GM10847 (cell line): ENCODE measurements around the gene RHOD.
A peak's percentile ranks its signal among the peaks of the same experiment; 100 is the strongest.

Experiments
- POLR2A ChIP-seq: IDR thresholded peaks from 2 replicates; pipeline ENCODE4 v1.6.1; 2011; ENCODE audit not compliant: insufficient read length; ENCODE audit errors: extremely low read depth

RHOD gene

DNA sequence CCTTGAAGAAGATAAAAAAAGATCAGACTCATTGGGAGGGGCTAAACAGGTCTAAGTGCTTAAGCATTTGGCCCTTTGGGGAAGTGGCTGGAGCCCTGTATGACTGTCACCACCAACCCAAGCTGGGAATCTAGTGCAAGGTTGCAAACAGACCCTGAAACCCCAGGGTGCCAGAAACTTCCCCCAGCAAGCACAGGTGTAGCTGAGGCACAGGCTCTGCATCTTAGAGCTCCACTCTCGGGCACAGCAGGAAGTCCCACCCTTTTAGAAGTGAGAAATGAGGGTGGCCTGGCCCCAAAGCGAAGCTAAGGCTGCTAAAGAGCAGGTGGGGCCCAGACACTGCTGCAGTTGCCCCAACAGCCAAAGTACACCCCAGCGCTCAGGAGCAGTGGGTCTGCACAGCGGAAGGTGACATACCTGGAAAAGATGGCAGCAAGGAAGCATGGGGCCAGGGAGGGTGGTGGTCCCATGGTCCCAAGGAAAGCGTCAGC is 56.6 kb downstream of the RHOD start:
- no peak for TF ChIP-seq POLR2A

DNA sequence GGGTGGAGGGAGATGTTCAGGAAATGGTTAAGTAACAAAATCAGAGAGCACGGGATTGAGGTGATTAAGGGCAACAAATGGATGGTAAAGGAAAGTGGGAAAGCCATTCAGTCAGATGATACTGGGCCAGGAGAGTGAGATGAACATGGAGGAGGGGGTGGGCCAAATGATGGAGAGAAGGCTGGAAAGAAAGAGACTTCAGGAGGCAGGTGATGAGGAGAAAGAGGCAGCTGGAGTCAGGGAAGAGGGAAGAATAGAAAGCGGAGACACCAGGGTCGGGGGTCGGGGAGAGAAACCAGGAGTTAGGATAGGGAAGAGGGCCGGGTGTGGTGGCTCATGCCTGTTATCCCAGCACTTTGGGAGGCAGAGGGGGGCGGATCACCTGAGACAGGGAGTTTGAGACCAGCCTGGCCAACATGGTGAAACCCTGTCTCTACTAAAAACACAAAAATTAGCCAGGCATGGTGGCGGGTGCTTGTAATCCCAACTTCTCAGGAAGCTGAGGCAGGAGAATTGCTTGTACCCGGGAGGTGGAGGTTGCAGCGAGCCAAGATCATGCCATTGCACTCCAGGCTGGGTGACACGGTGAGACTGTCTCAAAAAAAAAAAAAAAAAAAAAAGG is 57.7 kb downstream of the RHOD start:
- TF ChIP-seq POLR2A = no peak

DNA sequence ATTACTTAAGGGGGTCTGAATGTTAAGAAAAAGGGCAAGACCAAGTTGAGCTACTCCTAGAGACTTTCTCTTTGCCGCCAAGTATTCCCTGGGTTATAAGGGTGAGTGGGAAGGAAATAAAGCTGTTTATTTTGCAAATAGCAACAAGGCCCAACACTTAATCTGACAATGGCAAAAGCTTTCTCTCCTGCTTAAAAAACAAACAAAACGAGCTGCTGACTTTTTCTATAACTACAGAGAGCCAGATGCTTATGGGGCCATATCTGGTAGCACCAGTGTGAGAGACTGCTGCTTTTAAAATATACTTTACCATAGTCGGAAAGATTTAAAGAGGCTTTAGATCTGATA is 60.1 kb downstream of the RHOD start:
- no peak for TF ChIP-seq POLR2A

DNA sequence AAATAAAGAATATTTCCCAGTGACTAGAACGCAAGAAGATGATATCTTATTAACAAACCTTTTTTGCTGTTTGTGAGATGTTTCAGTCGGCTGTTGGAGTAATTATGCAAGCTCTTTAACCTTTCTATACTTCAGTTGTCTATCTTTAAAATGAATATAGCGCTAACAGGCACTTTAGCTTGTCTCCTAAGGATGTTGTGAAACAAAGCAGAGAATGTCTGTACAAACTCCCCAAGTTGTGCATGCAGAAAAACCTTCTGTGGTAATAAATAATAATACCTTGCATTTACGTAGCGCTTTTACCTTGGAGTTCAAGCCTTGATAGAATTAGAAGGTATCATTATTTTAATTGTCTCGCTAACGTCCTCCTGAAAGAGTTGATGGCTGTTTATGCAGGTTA is 60.5 kb downstream of the RHOD start:
- TF ChIP-seq POLR2A = no peak

DNA sequence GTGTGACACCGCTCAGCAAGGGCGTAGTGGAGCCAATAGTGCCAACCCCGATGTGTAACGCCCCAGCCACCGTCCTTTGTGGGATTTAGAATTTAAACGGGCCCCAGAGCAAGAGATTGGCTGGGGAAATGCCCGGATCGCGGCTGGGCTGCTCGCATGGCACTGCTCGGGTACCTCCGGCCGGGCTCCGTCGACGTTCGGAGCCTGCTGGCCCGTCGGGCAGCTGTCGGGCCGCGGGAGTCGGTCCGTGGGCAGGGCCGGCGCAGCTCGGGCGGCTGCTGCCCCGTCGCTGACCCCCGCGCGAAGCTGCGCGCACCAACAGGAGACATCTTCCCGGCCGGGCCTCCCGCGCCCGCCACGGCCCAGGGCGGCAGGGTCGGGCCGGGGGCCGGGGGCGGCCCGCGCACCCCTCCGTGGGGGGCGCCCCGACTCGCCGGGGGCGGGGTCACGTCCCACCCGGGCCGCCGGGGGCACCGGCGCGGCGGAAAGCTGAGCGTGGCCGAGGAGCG is 61.1 kb downstream of the RHOD start:
- TF ChIP-seq POLR2A = no peak

DNA sequence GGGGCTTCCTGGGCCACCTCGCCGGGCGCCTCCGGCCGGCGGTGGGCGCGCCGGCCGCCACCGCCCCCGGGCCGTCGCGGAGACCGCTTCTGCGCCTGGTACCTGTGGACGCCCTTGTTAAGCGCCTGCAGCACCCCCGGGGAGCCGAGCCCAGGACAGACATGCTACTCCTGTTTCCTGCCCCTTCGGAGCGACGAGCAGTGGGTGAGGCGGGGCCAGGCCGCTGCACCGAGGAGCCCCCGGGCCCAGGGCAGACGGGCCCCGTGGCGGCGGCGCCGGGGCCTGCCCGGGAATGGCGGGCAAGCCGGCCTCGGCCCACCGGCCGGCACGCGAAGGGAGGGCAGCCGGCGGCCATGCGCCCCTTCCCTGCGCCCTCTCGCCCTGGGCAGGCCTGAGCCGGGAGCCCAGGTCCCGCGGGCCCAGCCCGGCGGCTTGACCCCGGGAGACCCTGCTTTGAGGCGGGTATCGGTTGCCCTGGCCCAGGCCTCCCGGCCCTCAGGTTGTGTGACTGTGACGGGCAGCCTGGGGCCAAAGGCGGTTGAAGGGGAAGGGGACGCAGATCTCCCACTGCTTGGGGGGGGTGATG is 61.6 kb downstream of the RHOD start:
- peak; percentile 34 for TF ChIP-seq POLR2A

DNA sequence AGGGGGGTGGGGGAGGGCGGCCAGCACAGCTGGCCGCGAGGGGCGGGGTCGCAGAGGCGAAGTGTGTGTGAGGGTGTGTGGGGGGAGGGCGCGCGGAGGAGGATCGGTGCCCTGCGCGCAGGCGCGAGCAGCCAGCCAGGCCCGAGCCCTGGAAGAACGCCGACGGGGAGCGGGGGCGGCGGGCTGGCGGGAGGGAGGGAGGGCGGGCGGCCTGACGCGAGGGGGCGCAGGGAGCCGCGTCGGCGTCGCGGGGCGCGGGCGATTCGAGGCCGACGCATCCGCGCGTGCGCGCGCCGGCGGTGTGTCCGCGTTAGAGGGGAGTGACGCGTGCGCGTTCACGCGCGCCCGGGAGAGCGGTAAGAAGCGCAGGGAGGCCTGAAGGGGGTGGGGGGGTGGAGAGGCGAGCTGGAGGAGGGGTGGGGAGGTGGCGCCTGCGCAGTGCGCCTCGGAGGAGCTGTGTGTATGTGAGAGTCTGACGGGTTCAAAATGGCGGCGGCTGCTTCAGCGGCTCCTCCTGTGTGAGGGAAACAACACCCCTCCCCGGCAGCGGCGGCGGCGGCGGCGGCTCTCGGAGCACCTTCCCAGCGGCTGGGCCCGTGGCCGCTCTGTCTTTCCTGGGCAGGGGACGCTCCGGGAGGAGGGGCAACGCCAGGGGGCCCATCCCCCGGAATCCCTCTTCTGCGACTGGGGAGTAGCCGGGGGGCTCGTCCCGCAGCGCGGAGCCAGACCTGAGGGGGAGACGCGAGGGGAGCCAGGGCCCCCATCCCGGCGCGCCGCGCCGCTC is 62.3 kb downstream of the RHOD start, which contains the start of gene KDM2A:
Gene KDM2A (plus strand): TSS at position 463 of the 784 bp plus-strand sequence. CDS start 2,054 bp downstream, outside the sequence.
- TF ChIP-seq POLR2A = peak; percentile 25

DNA sequence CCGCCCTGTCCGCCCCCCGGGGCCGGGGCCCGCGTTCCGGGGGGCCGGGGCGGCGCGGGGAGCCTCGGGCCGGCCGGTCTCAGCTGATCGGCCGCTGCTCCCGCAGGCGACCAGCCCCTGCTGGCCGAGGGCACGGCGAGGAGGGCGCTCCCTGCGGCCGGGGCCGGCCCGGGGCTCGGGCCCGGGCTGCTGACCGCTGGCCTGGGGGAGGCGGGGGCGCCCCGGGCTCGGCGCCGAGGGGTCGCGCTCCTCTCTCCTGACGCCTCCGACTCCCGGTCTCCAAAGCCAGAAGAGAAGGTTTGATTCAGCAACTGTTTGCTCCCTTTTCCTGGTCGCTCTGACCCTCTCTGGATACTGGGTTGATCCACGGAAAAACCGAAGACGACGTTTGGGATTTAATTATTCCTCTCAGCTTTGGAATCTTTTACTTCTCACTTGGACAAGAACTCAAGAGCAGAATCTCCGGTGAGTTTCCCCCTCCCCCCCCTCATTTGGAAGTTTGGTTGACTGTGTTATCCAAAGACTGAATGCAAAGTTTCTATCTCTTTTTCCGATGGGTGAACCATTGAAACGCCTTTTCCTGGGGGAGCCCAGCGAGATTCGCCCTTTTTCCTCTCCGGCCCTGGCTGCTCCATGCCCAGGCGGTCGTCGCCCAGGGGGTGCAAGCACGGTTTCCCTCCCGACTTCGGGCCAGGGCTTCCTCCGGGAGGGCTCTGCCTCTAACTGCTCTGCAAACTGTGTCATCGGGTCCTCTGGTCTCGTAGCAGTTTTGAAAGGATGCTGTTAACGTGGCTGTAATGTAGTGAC is 63.1 kb downstream of the RHOD start:
- TF ChIP-seq POLR2A = no peak

DNA sequence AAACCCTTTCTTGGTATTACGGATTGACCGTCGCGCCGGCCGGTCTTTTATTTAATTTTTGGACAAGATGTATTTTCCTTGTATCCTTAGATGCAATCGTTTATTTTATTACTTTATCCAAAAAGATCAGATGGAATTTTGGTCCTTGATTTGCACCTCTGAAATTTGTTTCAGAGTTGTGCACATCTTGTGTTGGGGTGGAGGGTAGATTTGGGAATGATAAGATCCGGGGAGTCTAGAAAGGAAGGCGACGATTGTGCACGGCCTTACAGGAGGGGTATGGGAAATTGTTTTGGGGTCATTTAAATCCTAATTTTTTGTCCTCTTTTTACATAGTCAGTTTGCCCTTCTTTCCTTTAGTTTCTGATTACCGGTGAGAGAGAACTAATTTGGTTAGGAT is 63.8 kb downstream of the RHOD start:
- no peak for TF ChIP-seq POLR2A

DNA sequence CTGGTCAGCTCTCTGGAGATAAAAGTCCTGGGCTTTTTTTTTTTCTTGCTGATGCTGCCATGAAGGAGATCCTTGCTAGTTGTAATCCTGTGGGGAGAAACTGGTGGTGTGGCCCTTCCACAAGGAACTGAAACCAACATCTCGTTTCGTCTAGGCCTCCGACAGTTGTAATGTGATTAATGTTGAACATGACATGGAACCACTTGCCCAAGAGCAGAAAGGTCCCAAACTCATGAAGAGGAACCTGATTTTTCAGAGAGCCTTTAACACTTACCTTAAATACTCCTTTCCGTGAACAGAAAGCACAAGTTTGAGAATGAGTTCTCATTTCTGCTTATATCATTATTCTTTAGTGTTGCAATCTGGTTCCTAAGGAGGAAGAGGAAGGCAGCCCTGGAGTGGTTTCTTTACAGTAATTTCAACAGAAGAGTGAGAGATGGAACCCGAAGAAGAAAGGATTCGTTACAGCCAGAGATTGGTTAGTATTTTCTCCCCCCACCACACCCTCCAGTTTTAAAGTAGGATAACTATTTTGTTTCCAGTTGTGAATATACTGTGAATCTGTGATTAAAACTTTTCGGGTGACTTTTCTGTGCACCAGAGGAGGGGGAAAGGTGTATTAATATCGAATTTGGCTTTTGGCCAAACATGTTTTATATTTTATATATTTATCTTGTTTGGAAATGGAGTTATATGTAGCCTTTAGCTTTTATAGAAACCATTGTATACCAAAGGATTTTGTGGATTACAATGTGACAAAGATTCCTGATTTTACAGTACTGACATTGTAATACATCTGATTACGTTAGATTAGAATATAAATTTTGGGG is 64.4 kb downstream of the RHOD start:
- no peak for TF ChIP-seq POLR2A
